Thyroid gland (tissue), 4 donors: ENCODE measurements around the gene C2orf49. TPM values are rescaled to one million over a fixed set of nuclear protein-coding genes. Genes with fewer than 3 reads are reported as not detected.

Source experiments
- DNase-seq, 2 donors: peaks; one replicate each; pipeline ENCODE4 v3.0.0-alpha.2; 2019
- H3K27ac ChIP-seq, 3 donors: fragments of 200-600 bp; sonication (generic); 1 replicate in 2 of 3; 2 replicates in 1 of 3; pipeline ENCODE4 v1.5.1; 2016 to 2019; ENCODE audit warnings: mild to moderate bottlenecking in 1 of 3, moderate library complexity in 1 of 3
- H3K27me3 ChIP-seq: fragments of 200-600 bp; sonication (generic); one replicate; pipeline ENCODE4 v1.5.1; 2019
- H3K36me3 ChIP-seq, 2 donors: fragments of 200-600 bp; sonication (generic); one replicate each; pipeline ENCODE4 v1.5.1; 2016 to 2019
- H3K4me1 ChIP-seq, 2 donors: fragments of 200-600 bp; sonication (generic); one replicate each; pipeline ENCODE4 v1.5.1; 2017 to 2019
- H3K4me3 ChIP-seq, 3 donors: fragments of 200-600 bp; sonication (generic); replicated peaks in 1 of 3; 1 replicate in 2 of 3; 2 replicates in 1 of 3; pipeline ENCODE4 v1.5.1; 2016; ENCODE audit warnings: mild to moderate bottlenecking in 1 of 3
- H3K9me3 ChIP-seq: fragments of 200-600 bp; sonication (generic); one replicate; pipeline ENCODE4 v1.5.1; 2017
- POLR2A ChIP-seq, 2 donors: fragments of 450-650 bp; IDR thresholded peaks; one replicate each; pipeline ENCODE4 v1.6.1; 2017; ENCODE audit warnings: antibody characterized with exemption in 2 of 2, mild to moderate bottlenecking in 2 of 2, moderate library complexity in 1 of 2
- WGBS, 2 donors: methylation state at CpG; one replicate each; pipeline ENCODE4 v1.1.5; 2017; 5-methylcytosine and 5-hydroxymethylcytosine counted together
- intact Hi-C: fragments of 100-400 bp; cut with DNase I; formaldehyde crosslinking; loops from one replicate; pipeline ENCODE4 v1.15.1; 2023
- total RNA-seq, 4 donors: library from RNA; depleted of rRNA; stranded (reverse); fragments of >200 nt; gene quantifications; one replicate each; pipeline ENCODE4 v1.2.3, GENCODE V29; 2016
- TF ChIP-seq, protein P1 (sequence below), 6 experiments: fragments of 200-600 bp in 3 of 6; fragments of 450-650 bp in 3 of 6; sonication (generic) in 3 of 6; IDR thresholded peaks; one replicate each; pipeline ENCODE4 v1.5.1; 2016 to 2019; ENCODE audit warnings: antibody characterized with exemption in 6 of 6, mild to moderate bottlenecking in 2 of 6, inconsistent platforms in 1 of 6, moderate library complexity in 1 of 6

Gene C2orf49
- total RNA-seq, 4 donors from 2014 or later: 16.6 to 41.1 (median 22.1) TPM

DNA sequence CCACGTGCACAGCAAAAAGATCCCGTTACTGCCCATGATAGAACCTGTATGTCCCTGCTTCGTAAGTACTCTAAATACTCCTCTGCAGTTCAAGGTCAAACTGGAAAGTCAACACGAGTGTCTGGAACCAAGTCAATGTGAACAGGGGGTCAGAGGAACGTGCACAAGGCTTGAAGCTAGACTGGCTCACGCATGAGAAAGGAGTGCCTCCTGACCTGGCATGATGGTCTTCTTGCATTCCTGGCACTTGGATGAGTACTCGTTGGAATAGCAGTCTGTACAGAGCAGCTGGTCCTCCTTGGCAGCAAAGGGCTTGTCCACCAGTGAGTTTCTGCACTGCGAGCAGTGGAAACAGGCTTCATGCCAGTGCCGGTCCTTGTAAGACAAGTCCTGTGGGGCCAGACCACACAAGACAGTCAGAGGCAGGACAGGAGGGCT, 36.0 kb downstream of the C2orf49 start:
- no peaks in the 10 kb centered on the region for H3K36me3 ChIP-seq
- DNase-seq: peak; percentile 97
- TF ChIP-seq, protein P1, sequence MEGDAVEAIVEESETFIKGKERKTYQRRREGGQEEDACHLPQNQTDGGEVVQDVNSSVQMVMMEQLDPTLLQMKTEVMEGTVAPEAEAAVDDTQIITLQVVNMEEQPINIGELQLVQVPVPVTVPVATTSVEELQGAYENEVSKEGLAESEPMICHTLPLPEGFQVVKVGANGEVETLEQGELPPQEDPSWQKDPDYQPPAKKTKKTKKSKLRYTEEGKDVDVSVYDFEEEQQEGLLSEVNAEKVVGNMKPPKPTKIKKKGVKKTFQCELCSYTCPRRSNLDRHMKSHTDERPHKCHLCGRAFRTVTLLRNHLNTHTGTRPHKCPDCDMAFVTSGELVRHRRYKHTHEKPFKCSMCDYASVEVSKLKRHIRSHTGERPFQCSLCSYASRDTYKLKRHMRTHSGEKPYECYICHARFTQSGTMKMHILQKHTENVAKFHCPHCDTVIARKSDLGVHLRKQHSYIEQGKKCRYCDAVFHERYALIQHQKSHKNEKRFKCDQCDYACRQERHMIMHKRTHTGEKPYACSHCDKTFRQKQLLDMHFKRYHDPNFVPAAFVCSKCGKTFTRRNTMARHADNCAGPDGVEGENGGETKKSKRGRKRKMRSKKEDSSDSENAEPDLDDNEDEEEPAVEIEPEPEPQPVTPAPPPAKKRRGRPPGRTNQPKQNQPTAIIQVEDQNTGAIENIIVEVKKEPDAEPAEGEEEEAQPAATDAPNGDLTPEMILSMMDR (IDR thresholded peaks at IDR 0.05): no peak
- TF ChIP-seq POLR2A (IDR thresholded peaks at IDR 0.05): peak in 1 of 2 donors; percentile 52
- 23 to 32% methylated on average over 8 to 9 of the region's 9 CpGs for WGBS, 2 donors
- H3K4me3 ChIP-seq: no peak overlapping the region
- no peaks in the 10 kb centered on the region for H3K27me3 ChIP-seq
- no peaks in the 10 kb centered on the region for H3K9me3 ChIP-seq
- H3K27ac ChIP-seq: peak overlapping the region; percentile 49 to 93 (median 83)
- H3K4me1 ChIP-seq: peaks cover 30 to 46% of the 10 kb centered on the region in 2 donors
- intact Hi-C loops: no loop called here

DNA sequence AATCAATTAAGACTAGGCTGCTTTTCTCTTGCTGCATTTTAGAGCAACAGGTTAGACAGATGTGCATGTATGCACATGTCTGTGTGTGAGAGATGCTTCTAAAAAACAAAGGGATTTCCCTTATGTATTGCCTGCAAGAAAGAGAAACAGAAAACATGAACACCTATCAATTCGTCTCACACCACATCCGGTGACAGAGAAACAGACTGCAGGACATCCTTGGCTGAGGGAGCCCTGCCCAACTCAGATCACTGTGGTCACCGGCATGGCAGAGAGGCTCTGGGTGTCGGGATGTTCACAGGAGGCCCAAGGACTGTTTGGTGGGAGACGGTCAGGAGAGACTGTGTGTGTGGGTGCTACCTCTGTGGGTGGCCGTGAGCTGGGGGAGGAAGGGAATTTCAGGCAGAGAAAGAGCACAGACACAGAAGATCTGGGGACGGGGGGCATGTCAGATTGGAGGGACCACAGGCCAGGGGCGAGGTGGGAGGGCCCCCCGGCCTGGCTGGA, 36.6 kb downstream of the C2orf49 start:
- intact Hi-C loops: no loop called here
- Histone ChIP-seq H3K27me3 (no peaks in the 10 kb centered on the region), H3K27ac (peak overlapping the region; percentile 49 to 93 (median 83)), H3K4me3 (no peak overlapping the region), H3K9me3 (no peaks in the 10 kb centered on the region), H3K36me3 (no peaks in the 10 kb centered on the region), H3K4me1 (peaks cover 30 to 46% of the 10 kb centered on the region in 2 donors)
- 82 to 91% methylated on average over 9 of the region's 9 CpGs for WGBS, 2 donors
- TF ChIP-seq POLR2A (IDR thresholded peaks at IDR 0.05): no peak
- TF ChIP-seq, protein P1 (IDR thresholded peaks at IDR 0.05): no peak
- no peak for DNase-seq

DNA sequence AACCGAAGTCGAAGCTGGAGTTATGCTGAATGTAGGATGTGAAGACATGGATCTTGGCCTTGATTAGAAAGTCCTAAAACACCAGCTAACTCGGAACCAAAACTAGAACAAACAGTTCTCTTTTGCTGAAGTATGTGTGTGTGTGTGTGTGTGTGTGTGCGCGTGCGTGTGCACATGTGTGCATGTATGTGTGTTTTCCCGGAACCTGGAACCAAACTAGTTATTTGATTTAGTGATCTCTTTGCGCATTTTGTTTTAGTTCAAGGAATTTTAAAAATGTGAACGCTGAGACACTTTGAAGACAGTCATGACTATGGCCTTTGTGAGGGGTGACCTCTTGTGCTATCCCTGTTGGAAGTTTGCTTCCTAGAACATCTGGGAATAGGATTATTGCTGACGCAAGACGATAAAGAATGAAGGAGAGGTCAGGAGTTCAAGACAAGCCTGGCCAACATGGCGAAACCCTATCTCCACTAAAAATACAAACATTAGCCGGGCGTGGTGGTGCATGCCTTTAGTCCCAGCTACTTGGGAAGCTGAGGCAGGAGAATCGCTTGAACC, 37.7 kb downstream of the C2orf49 start:
- H3K4me3 ChIP-seq: no peak overlapping the region
- intact Hi-C loops: no loop called here
- peak overlapping the region; percentile 41 to 93 (median 83) for H3K27ac ChIP-seq
- peaks cover 30 to 46% of the 10 kb centered on the region in 2 donors for H3K4me1 ChIP-seq
- TF ChIP-seq POLR2A (IDR thresholded peaks at IDR 0.05): no peak
- TF ChIP-seq, protein P1 (IDR thresholded peaks at IDR 0.05): no peak
- 79 to 81% methylated on average over 15 of the region's 15 CpGs for WGBS, 2 donors
- DNase-seq: no peak
- H3K27me3 ChIP-seq: no peaks in the 10 kb centered on the region
- H3K36me3 ChIP-seq: no peaks in the 10 kb centered on the region
- no peaks in the 10 kb centered on the region for H3K9me3 ChIP-seq

DNA sequence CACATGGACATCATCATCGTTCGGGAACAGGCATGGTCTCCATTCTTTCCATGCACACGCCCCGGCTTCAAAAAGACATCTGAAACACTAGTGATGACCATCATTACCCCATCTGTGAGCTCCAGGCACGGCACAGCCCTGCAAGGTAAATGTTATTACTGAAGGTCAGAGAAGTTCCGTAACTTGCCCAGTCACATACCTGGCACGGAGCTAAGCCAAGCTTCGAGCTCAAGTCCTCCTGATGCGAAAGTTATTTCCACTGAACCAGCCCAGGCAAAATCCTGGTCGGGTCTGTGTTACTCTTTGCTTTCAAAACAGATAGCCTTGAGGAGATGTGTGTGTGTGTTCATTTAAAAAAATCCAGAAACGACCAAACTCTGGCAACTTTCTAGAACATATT, 38.7 kb downstream of the C2orf49 start:
- H3K27ac ChIP-seq: peak overlapping the region; percentile 0 to 93 (median 41)
- TF ChIP-seq, protein P1 (IDR thresholded peaks at IDR 0.05): no peak
- TF ChIP-seq POLR2A (IDR thresholded peaks at IDR 0.05): no peak

DNA sequence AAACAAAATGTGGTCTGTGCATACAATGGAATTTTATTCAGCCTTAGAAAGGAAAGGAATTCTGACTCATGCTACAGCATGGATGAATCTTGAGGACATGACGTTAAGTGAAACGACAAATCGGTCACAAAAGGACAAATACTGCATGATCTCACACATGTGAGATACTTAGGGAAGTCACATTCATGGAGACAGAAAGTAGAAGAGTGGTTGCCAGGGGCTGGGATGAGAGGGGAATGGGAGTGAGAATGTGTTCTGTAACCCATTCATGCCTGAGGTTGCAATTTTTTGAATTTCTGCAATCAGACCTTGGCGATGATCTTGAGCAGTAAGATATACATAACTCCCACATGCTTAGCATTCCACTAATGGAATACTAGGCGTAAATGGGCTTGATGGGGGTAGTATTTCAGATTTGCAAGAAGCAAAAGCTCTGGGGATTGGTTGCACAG, 39.5 kb downstream of the C2orf49 start:
- intact Hi-C loops: no loop called here
- H3K27ac ChIP-seq: peak overlapping the region in 1 of 3 donors; percentile 93
- 90% methylated on average over 5 of the region's 5 CpGs for WGBS, 2 donors

More for the DNA sequence above, 38.7 kb downstream of the C2orf49 start:
- intact Hi-C loops: no loop called here
- 65 to 76% methylated on average over 11 of the region's 11 CpGs for WGBS, 2 donors
- Histone ChIP-seq H3K27me3 (no peaks in the 10 kb centered on the region), H3K4me1 (peaks cover 32 to 46% of the 10 kb centered on the region in 2 donors), H3K36me3 (no peaks in the 10 kb centered on the region), H3K9me3 (no peaks in the 10 kb centered on the region), H3K4me3 (no peak overlapping the region)
- DNase-seq: peak; percentile 41 to 70

More for the DNA sequence above, 39.5 kb downstream of the C2orf49 start:
- peaks cover 35 to 46% of the 10 kb centered on the region in 2 donors for H3K4me1 ChIP-seq
- no peak overlapping the region for H3K4me3 ChIP-seq
- TF ChIP-seq POLR2A (IDR thresholded peaks at IDR 0.05): no peak
- TF ChIP-seq, protein P1 (IDR thresholded peaks at IDR 0.05): no peak
- H3K36me3 ChIP-seq: no peaks in the 10 kb centered on the region
- H3K9me3 ChIP-seq: no peaks in the 10 kb centered on the region
- no peaks in the 10 kb centered on the region for H3K27me3 ChIP-seq
- no peak for DNase-seq
